Neural progenitor cell (in vitro differentiated cells): ENCODE results near the gene RTL10. TPM values are rescaled to one million over a fixed set of nuclear protein-coding genes. Genes with fewer than 3 reads are reported as not detected.

Experiments used
- DNase-seq: peaks from one replicate; pipeline ENCODE4 v3.0.0-alpha.2; 2016; ENCODE audit warnings: low spot score
- H2AFZ ChIP-seq: fragments of 200-600 bp; sonication (generic); replicated peaks from 2 replicates; pipeline ENCODE4 v1.6.1; 2016; ENCODE audit warnings: antibody characterized with exemption
- H3F3A ChIP-seq: fragments of 200-600 bp; sonication (generic); 2 replicates; pipeline ENCODE4 v1.6.1; 2016; ENCODE audit warnings: antibody characterized with exemption, low read depth
- H3K27ac ChIP-seq: fragments of 200-600 bp; sonication (generic); 2 replicates; pipeline ENCODE4 v1.5.1; 2016; ENCODE audit warnings: mild to moderate bottlenecking
- H3K27me3 ChIP-seq: fragments of 200-600 bp; sonication (generic); 2 replicates; pipeline ENCODE4 v1.6.1; 2016; ENCODE audit warnings: mild to moderate bottlenecking, moderate library complexity
- H3K36me3 ChIP-seq: fragments of 200-600 bp; sonication (generic); 2 replicates; pipeline ENCODE4 v1.5.1; 2016
- H3K4me1 ChIP-seq: fragments of 200-600 bp; sonication (generic); 2 replicates; pipeline ENCODE4 v1.6.1; 2016; ENCODE audit warnings: mixed run types
- H3K4me2 ChIP-seq: fragments of 200-600 bp; sonication (generic); 2 replicates; pipeline ENCODE4 v1.6.1; 2016
- H3K4me3 ChIP-seq: fragments of 200-600 bp; sonication (generic); 2 replicates; pipeline ENCODE4 v1.5.1; 2016
- H3K79me2 ChIP-seq: fragments of 200-600 bp; sonication (generic); 2 replicates; pipeline ENCODE4 v1.6.1; 2016; ENCODE audit warnings: low read depth
- H3K9ac ChIP-seq: fragments of 200-600 bp; sonication (generic); 2 replicates; pipeline ENCODE4 v1.6.1; 2016
- H3K9me3 ChIP-seq: fragments of 200-600 bp; sonication (generic); 2 replicates; pipeline ENCODE4 v1.5.1; 2016; ENCODE audit warnings: low read depth
- H4K20me1 ChIP-seq: fragments of 200-600 bp; sonication (generic); 2 replicates; pipeline ENCODE4 v1.6.1; 2016; ENCODE audit warnings: low read depth
- H3K27ac Mint-ChIP-seq: 3 replicates; pipeline ENCODE4 v1.8.0; 2021; ENCODE audit warnings: mixed read lengths
- H3K27me3 Mint-ChIP-seq: 2 replicates; pipeline ENCODE4 v1.8.0; 2022; ENCODE audit warnings: low read depth, mild to moderate bottlenecking, inconsistent platforms, moderate library complexity, mixed read lengths; ENCODE audit not compliant: insufficient read depth
- H3K36me3 Mint-ChIP-seq: 3 replicates; pipeline ENCODE4 v1.8.0; 2021; ENCODE audit warnings: mixed read lengths
- H3K4me1 Mint-ChIP-seq: 3 replicates; pipeline ENCODE4 v1.8.0; 2021; ENCODE audit warnings: mixed read lengths
- H3K4me3 Mint-ChIP-seq: 3 replicates; pipeline ENCODE4 v1.8.0; 2021; ENCODE audit warnings: mild to moderate bottlenecking, moderate library complexity, mixed read lengths
- H3K9me3 Mint-ChIP-seq: 3 replicates; pipeline ENCODE4 v1.8.0; 2020; ENCODE audit warnings: mixed read lengths
- EZH2 ChIP-seq: fragments of 200-600 bp; sonication (generic); IDR thresholded peaks from 2 replicates; pipeline ENCODE4 v1.6.1; 2017; ENCODE audit warnings: antibody characterized with exemption, mild to moderate bottlenecking, moderate library complexity
- EZH2phosphoT487 ChIP-seq: fragments of 200-600 bp; sonication (generic); IDR thresholded peaks from 2 replicates; pipeline ENCODE4 v1.6.1; 2017; ENCODE audit warnings: antibody characterized with exemption
- total RNA-seq: library from RNA; depleted of rRNA; stranded (reverse); fragments of >200 nt; gene quantifications from 2 replicates; pipeline ENCODE4 v1.2.3, GENCODE V29; 2015; ENCODE audit warnings: low replicate concordance
- TF ChIP-seq, protein P1 (sequence below): fragments of 200-600 bp; sonication (generic); IDR thresholded peaks from 2 replicates; pipeline ENCODE4 v1.5.1; 2017; ENCODE audit warnings: antibody characterized with exemption, mild to moderate bottlenecking

RTL10 gene
- total RNA-seq, 1 donor from 2014 or later, result 7.3 TPM

- Histone ChIP-seq H3K4me1 (peaks cover 12% of the 10 kb centered on the region), H3K79me2 (no peaks in the 10 kb centered on the region), H3K27ac (no peak overlapping the region), H3K4me2 (no peak overlapping the region), H3K4me3 (no peak overlapping the region), H2AFZ (no peak overlapping the region), H3K9me3 (no peaks in the 10 kb centered on the region), H3K9ac (no peak overlapping the region), H4K20me1 (peaks cover 44% of the 10 kb centered on the region), H3K36me3 (no peaks in the 10 kb centered on the region), H3K27me3 (no peaks in the 10 kb centered on the region), H3F3A (peaks cover 12% of the 10 kb centered on the region)
- TF ChIP-seq EZH2phosphoT487 (no peak), EZH2 (no peak)
- TF ChIP-seq, protein P1, sequence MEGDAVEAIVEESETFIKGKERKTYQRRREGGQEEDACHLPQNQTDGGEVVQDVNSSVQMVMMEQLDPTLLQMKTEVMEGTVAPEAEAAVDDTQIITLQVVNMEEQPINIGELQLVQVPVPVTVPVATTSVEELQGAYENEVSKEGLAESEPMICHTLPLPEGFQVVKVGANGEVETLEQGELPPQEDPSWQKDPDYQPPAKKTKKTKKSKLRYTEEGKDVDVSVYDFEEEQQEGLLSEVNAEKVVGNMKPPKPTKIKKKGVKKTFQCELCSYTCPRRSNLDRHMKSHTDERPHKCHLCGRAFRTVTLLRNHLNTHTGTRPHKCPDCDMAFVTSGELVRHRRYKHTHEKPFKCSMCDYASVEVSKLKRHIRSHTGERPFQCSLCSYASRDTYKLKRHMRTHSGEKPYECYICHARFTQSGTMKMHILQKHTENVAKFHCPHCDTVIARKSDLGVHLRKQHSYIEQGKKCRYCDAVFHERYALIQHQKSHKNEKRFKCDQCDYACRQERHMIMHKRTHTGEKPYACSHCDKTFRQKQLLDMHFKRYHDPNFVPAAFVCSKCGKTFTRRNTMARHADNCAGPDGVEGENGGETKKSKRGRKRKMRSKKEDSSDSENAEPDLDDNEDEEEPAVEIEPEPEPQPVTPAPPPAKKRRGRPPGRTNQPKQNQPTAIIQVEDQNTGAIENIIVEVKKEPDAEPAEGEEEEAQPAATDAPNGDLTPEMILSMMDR, result no peak
- no peak overlapping the region for H3K4me3 Mint-ChIP-seq
- H3K36me3 Mint-ChIP-seq, result no peaks in the 10 kb centered on the region
- peaks cover 8% of the 10 kb centered on the region for H3K4me1 Mint-ChIP-seq
- DNase-seq, result no peak
- H3K27ac Mint-ChIP-seq, result no peak overlapping the region
- H3K27me3 Mint-ChIP-seq, result peaks cover 4% of the 10 kb centered on the region
- H3K9me3 Mint-ChIP-seq, result no peaks in the 10 kb centered on the region
These were observed 12.9 kb downstream of the RTL10 start for GRCh38 chr22:19841641-19842392.

DNA sequence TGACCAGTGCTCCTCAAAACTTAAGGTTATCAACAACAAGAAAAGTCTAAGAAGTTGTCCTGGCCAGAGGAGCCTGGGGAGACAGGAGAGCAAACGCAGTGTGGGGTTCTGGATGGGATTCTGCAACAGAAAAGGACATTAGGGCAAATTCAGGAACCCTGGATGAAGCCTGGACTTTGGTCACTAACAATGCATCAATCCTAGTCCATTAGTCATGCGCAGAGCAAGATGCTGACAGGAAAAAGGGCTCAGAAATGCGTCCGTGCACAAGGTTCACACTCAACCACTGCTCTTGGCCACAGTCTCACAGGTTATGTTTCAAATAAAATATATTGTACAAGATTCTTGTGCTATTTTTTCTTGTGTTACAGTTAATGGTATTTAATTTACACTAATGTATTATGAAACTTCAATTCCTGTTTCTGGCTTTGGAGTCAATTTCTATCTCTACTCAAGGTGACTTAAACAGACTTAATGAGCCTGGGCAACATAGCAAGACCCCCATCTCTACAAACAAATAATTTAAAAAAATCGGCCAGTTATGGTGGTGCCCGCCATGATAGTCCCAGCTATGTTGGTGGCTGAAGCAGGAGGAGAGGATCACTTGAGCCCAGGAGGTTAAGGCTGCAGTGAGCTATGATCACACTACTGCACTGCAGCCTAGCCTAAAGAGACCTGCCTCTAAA, 13.6 kb downstream of the RTL10 start:
- no peak for TF ChIP-seq EZH2
- TF ChIP-seq, protein P1, result no peak

GRCh38 chr22:19840059-19840458, 14.6 kb downstream of the RTL10 start:
- Mint-ChIP-seq H3K27me3 (peaks cover 4% of the 10 kb centered on the region), H3K36me3 (no peaks in the 10 kb centered on the region), H3K9me3 (no peaks in the 10 kb centered on the region), H3K4me3 (no peak overlapping the region), H3K4me1 (peaks cover 8% of the 10 kb centered on the region), H3K27ac (no peak overlapping the region)
- H3K79me2 ChIP-seq, result no peaks in the 10 kb centered on the region
- no peak for DNase-seq
- no peak overlapping the region for H3K9ac ChIP-seq
- no peak overlapping the region for H3K4me2 ChIP-seq
- no peak for TF ChIP-seq EZH2
- TF ChIP-seq, protein P1, result no peak
- TF ChIP-seq EZH2phosphoT487, result no peak
- no peak overlapping the region for H3K27ac ChIP-seq
- H2AFZ ChIP-seq, result no peak overlapping the region
- no peaks in the 10 kb centered on the region for H3K27me3 ChIP-seq
- H3K36me3 ChIP-seq, result no peaks in the 10 kb centered on the region
- H4K20me1 ChIP-seq, result peaks cover 30% of the 10 kb centered on the region
- peaks cover 12% of the 10 kb centered on the region for H3K4me1 ChIP-seq
- no peak overlapping the region for H3K4me3 ChIP-seq
- H3K9me3 ChIP-seq, result no peaks in the 10 kb centered on the region
- H3F3A ChIP-seq, result peaks cover 12% of the 10 kb centered on the region

More for the DNA sequence above, 13.6 kb downstream of the RTL10 start:
- Mint-ChIP-seq H3K36me3 (no peaks in the 10 kb centered on the region), H3K27ac (peak overlapping the region; percentile 11), H3K4me1 (peaks cover 8% of the 10 kb centered on the region), H3K4me3 (no peak overlapping the region), H3K27me3 (peaks cover 4% of the 10 kb centered on the region), H3K9me3 (no peaks in the 10 kb centered on the region)
- Histone ChIP-seq H3K9me3 (no peaks in the 10 kb centered on the region), H3K4me3 (no peak overlapping the region), H3F3A (peaks cover 12% of the 10 kb centered on the region), H4K20me1 (peaks cover 39% of the 10 kb centered on the region), H3K9ac (no peak overlapping the region), H3K4me2 (no peak overlapping the region), H3K36me3 (no peaks in the 10 kb centered on the region), H3K27me3 (no peaks in the 10 kb centered on the region), H3K79me2 (no peaks in the 10 kb centered on the region), H3K27ac (no peak overlapping the region), H3K4me1 (peaks cover 12% of the 10 kb centered on the region), H2AFZ (no peak overlapping the region)
- DNase-seq, result no peak
